Skeletal muscle cell (primary cell): ENCODE data around the gene PANK1.

ENCODE experiments used
- DNase-seq: peaks from one replicate; pipeline ENCODE4 v3.0.0-alpha.2; 2010; ENCODE audit warnings: low read depth
- H3K4me3 ChIP-seq: 2 replicates; pipeline ENCODE4 v1.5.1; 2011; ENCODE audit warnings: low read depth, mild to moderate bottlenecking, control low read depth, low read length, moderate library complexity

The PANK1 gene

GRCh38 chr10:89653410-89653869 is 8.4 kb upstream of the PANK1 start:
- no peak for DNase-seq
- H3K4me3 ChIP-seq, result no peak overlapping the region

- DNase-seq, result no peak
- no peak overlapping the region for H3K4me3 ChIP-seq
These were observed 7.8 kb upstream of the PANK1 start for GRCh38 chr10:89652806-89653370.

- H3K4me3 ChIP-seq, result no peak overlapping the region
These were observed 7.0 kb upstream of the PANK1 start for GRCh38 chr10:89651916-89652573.

GRCh38 chr10:89651205-89651915 is 6.3 kb upstream of the PANK1 start:
- DNase-seq, result no peak
- no peak overlapping the region for H3K4me3 ChIP-seq

More at GRCh38 chr10:89651916-89652573, 7.0 kb upstream of the PANK1 start:
- no peak for DNase-seq

- H3K4me3 ChIP-seq, result no peak overlapping the region
- DNase-seq, result no peak
These were observed 4.0 kb upstream of the PANK1 start for GRCh38 chr10:89649051-89649450.

GRCh38 chr10:89648074-89648473 is 3.0 kb upstream of the PANK1 start:
- no peak for DNase-seq
- no peak overlapping the region for H3K4me3 ChIP-seq

- H3K4me3 ChIP-seq, result no peak overlapping the region
- DNase-seq, result no peak
These were observed 2.0 kb upstream of the PANK1 start for GRCh38 chr10:89646889-89647657.

GRCh38 chr10:89645742-89646172 is 715 bp upstream of the PANK1 start:
- peak overlapping the region; percentile 83 for H3K4me3 ChIP-seq
- no peak for DNase-seq

GRCh38 chr10:89644691-89644966 is 413 bp downstream of the PANK1 start:
- peak overlapping the region; percentile 83 for H3K4me3 ChIP-seq
- no peak for DNase-seq

- H3K4me3 ChIP-seq, result peak overlapping the region; percentile 83
- DNase-seq, result peak; percentile 94
These were observed 991 bp downstream of the PANK1 start for GRCh38 chr10:89643812-89644690.

- no peak for DNase-seq
- peak overlapping the region; percentile 83 for H3K4me3 ChIP-seq
These were observed 1.6 kb downstream of the PANK1 start for GRCh38 chr10:89643431-89643811.

GRCh38 chr10:89642193-89642592 is 2.8 kb downstream of the PANK1 start:
- no peak for DNase-seq
- no peak overlapping the region for H3K4me3 ChIP-seq

GRCh38 chr10:89640241-89640640 is 4.8 kb downstream of the PANK1 start:
- DNase-seq, result no peak
- H3K4me3 ChIP-seq, result no peak overlapping the region

- no peak for DNase-seq
- H3K4me3 ChIP-seq, result no peak overlapping the region
These were observed 5.7 kb downstream of the PANK1 start for GRCh38 chr10:89639326-89639725.

- no peak for DNase-seq
- no peak overlapping the region for H3K4me3 ChIP-seq
These were observed 7.9 kb downstream of the PANK1 start for GRCh38 chr10:89637113-89637512.

- no peak for DNase-seq
These were observed 10.4 kb downstream of the PANK1 start for GRCh38 chr10:89634637-89635036.

GRCh38 chr10:89633484-89633883 is 11.6 kb downstream of the PANK1 start:
- H3K4me3 ChIP-seq, result no peak overlapping the region
- peak; percentile 40 for DNase-seq

More at GRCh38 chr10:89634637-89635036, 10.4 kb downstream of the PANK1 start:
- no peak overlapping the region for H3K4me3 ChIP-seq

GRCh38 chr10:89632824-89633223 is 12.2 kb downstream of the PANK1 start:
- H3K4me3 ChIP-seq, result no peak overlapping the region
- no peak for DNase-seq

- no peak overlapping the region for H3K4me3 ChIP-seq
- DNase-seq, result no peak
These were observed 17.2 kb downstream of the PANK1 start for GRCh38 chr10:89627830-89628229.
